Mesendoderm (in vitro differentiated cells): ENCODE measurements around the gene ABCG2.

Source experiments
- DNase-seq: peaks from one replicate; pipeline ENCODE4 v3.0.0; 2013
- H2AK5ac ChIP-seq: 2 replicates; pipeline ENCODE4 v1.6.1; 2013; ENCODE audit warnings: low read length, inconsistent platforms
- H2BK120ac ChIP-seq: 2 replicates; pipeline ENCODE4 v1.6.1; 2013; ENCODE audit warnings: low read depth, mild to moderate bottlenecking, low read length, moderate library complexity, mixed read lengths
- H2BK15ac ChIP-seq: replicated peaks from 2 replicates; pipeline ENCODE4 v1.6.1; 2013; ENCODE audit warnings: low read depth, mild to moderate bottlenecking, moderate library complexity
- H2BK5ac ChIP-seq: 2 replicates; pipeline ENCODE4 v1.6.1; 2013; ENCODE audit warnings: low read length, inconsistent platforms
- H3K18ac ChIP-seq: 2 replicates; pipeline ENCODE4 v1.6.1; 2013; ENCODE audit warnings: mild to moderate bottlenecking, low read length, mixed read lengths
- H3K23ac ChIP-seq: one replicate; pipeline ENCODE4 v1.6.1; 2013; ENCODE audit warnings: low read length
- H3K27ac ChIP-seq: 2 replicates; pipeline ENCODE4 v1.5.1; 2013; ENCODE audit warnings: low read depth, mild to moderate bottlenecking, inconsistent platforms, low read length, moderate library complexity
- H3K27me3 ChIP-seq: 2 replicates; pipeline ENCODE4 v1.6.1; 2013; ENCODE audit warnings: low read length, control low read depth, mild to moderate bottlenecking, inconsistent platforms; ENCODE audit not compliant: insufficient read depth, poor library complexity
- H3K36me3 ChIP-seq: 2 replicates; pipeline ENCODE4 v1.6.1; 2013; ENCODE audit warnings: low read length, inconsistent platforms; ENCODE audit not compliant: control insufficient read depth, insufficient read depth
- H3K4ac ChIP-seq: one replicate; pipeline ENCODE4 v1.6.1; 2013; ENCODE audit warnings: low read depth, mild to moderate bottlenecking, low read length, moderate library complexity
- H3K4me1 ChIP-seq: 2 replicates; pipeline ENCODE4 v1.6.1; 2013; ENCODE audit warnings: low read depth, low read length, inconsistent platforms; ENCODE audit not compliant: control insufficient read depth
- H3K4me2 ChIP-seq: 2 replicates; pipeline ENCODE4 v1.6.1; 2013; ENCODE audit warnings: low read length
- H3K4me3 ChIP-seq: 2 replicates; pipeline ENCODE4 v1.5.1; 2013; ENCODE audit warnings: mild to moderate bottlenecking, low read length
- H3K56ac ChIP-seq: one replicate; pipeline ENCODE4 v1.6.1; 2013; ENCODE audit warnings: low read length
- H3K79me1 ChIP-seq: 2 replicates; pipeline ENCODE4 v1.6.1; 2013; ENCODE audit warnings: low read length, inconsistent platforms
- H3K79me2 ChIP-seq: 2 replicates; pipeline ENCODE4 v1.6.1; 2013; ENCODE audit warnings: mild to moderate bottlenecking, low read length; ENCODE audit not compliant: control insufficient read depth, insufficient read depth
- H3K9ac ChIP-seq: 2 replicates; pipeline ENCODE4 v1.6.1; 2013; ENCODE audit warnings: low read length, inconsistent platforms
- H4K5ac ChIP-seq: one replicate; pipeline ENCODE4 v1.6.1; 2013; ENCODE audit warnings: low read length
- H4K8ac ChIP-seq: one replicate; pipeline ENCODE4 v1.6.1; 2013; ENCODE audit warnings: low read depth, mild to moderate bottlenecking, control low read depth, low read length, moderate library complexity
- WGBS: extraction: QIAGEN DNeasy Blood & Tissue Kit; methylation state at CpG from one replicate; pipeline ENCODE4 v1.1.7; 2013; ENCODE audit warnings: low lambda C conversion rate, missing lambda C conversion rate; ENCODE audit not compliant: insufficient coverage; ENCODE audit errors: extremely low coverage; 5-methylcytosine and 5-hydroxymethylcytosine counted together

The ABCG2 gene

GRCh38 chr4:88062843-88063242 lies 95.6 kb downstream of the ABCG2 start:
- Histone ChIP-seq H3K4me2 (no peak overlapping the region), H3K4ac (no peak overlapping the region), H2BK5ac (no peak overlapping the region), H4K5ac (no peak overlapping the region), H4K8ac (no peak overlapping the region), H3K27me3 (no peaks in the 10 kb centered on the region), H3K9ac (no peak overlapping the region), H3K36me3 (peaks cover 8% of the 10 kb centered on the region), H3K27ac (no peak overlapping the region), H3K23ac (no peak overlapping the region), H3K79me2 (no peaks in the 10 kb centered on the region), H3K79me1 (no peaks in the 10 kb centered on the region), H3K18ac (no peak overlapping the region), H3K56ac (no peak overlapping the region), H2BK120ac (no peak overlapping the region), H2AK5ac (no peak overlapping the region), H2BK15ac (no peak overlapping the region), H3K4me1 (no peaks in the 10 kb centered on the region), H3K4me3 (no peak overlapping the region)
- no peak for DNase-seq
- no CpG with 5 or more reads among the region's 1 CpG for WGBS

- no peak overlapping the region for H3K4me2 ChIP-seq
- peaks cover 5% of the 10 kb centered on the region for H3K36me3 ChIP-seq
Observed at GRCh38 chr4:88062311-88062710, 96.1 kb downstream of the ABCG2 start.

GRCh38 chr4:88060431-88060830 lies 98.0 kb downstream of the ABCG2 start:
- Histone ChIP-seq H2BK120ac (no peak overlapping the region), H3K23ac (no peak overlapping the region), H3K79me2 (no peaks in the 10 kb centered on the region), H3K4me1 (no peaks in the 10 kb centered on the region), H3K27ac (no peak overlapping the region), H3K4me2 (no peak overlapping the region), H3K4ac (no peak overlapping the region), H3K56ac (no peak overlapping the region), H2BK5ac (no peak overlapping the region), H3K27me3 (no peaks in the 10 kb centered on the region), H3K18ac (no peak overlapping the region), H4K5ac (no peak overlapping the region), H2BK15ac (no peak overlapping the region), H4K8ac (no peak overlapping the region), H2AK5ac (no peak overlapping the region), H3K36me3 (peaks cover 4% of the 10 kb centered on the region), H3K9ac (no peak overlapping the region), H3K79me1 (no peaks in the 10 kb centered on the region), H3K4me3 (no peak overlapping the region)
- no CpG with 5 or more reads among the region's 2 CpGs for WGBS
- no peak for DNase-seq

More at GRCh38 chr4:88062311-88062710, 96.1 kb downstream of the ABCG2 start:
- no peak overlapping the region for H4K5ac ChIP-seq
- H4K8ac ChIP-seq: no peak overlapping the region
- H3K27ac ChIP-seq: no peak overlapping the region
- H3K18ac ChIP-seq: no peak overlapping the region
- no peak for DNase-seq
- no peak overlapping the region for H3K9ac ChIP-seq
- H2BK15ac ChIP-seq: no peak overlapping the region
- H3K56ac ChIP-seq: no peak overlapping the region
- no CpG with 5 or more reads among the region's 1 CpG for WGBS
- H2BK120ac ChIP-seq: no peak overlapping the region
- no peak overlapping the region for H3K4me3 ChIP-seq
- no peak overlapping the region for H2BK5ac ChIP-seq
- H3K27me3 ChIP-seq: no peaks in the 10 kb centered on the region
- no peak overlapping the region for H3K4ac ChIP-seq
- H3K23ac ChIP-seq: no peak overlapping the region
- no peaks in the 10 kb centered on the region for H3K79me1 ChIP-seq
- no peak overlapping the region for H2AK5ac ChIP-seq
- H3K79me2 ChIP-seq: no peaks in the 10 kb centered on the region
- H3K4me1 ChIP-seq: no peaks in the 10 kb centered on the region

- H3K4ac ChIP-seq: no peak overlapping the region
- no peaks in the 10 kb centered on the region for H3K4me1 ChIP-seq
- H3K79me1 ChIP-seq: no peaks in the 10 kb centered on the region
- no peak overlapping the region for H3K18ac ChIP-seq
- H4K8ac ChIP-seq: no peak overlapping the region
- no peak overlapping the region for H3K23ac ChIP-seq
- H3K4me2 ChIP-seq: no peak overlapping the region
- H2BK15ac ChIP-seq: no peak overlapping the region
- H3K27ac ChIP-seq: no peak overlapping the region
- no CpG with 5 or more reads among the region's 2 CpGs for WGBS
- no peak overlapping the region for H2AK5ac ChIP-seq
- no peak overlapping the region for H2BK120ac ChIP-seq
- H2BK5ac ChIP-seq: no peak overlapping the region
- H3K27me3 ChIP-seq: no peaks in the 10 kb centered on the region
- H3K9ac ChIP-seq: no peak overlapping the region
- H3K4me3 ChIP-seq: no peak overlapping the region
- no peak for DNase-seq
- no peaks in the 10 kb centered on the region for H3K79me2 ChIP-seq
- H3K56ac ChIP-seq: no peak overlapping the region
- peaks cover 4% of the 10 kb centered on the region for H3K36me3 ChIP-seq
- no peak overlapping the region for H4K5ac ChIP-seq
Observed at GRCh38 chr4:88059766-88060165, 98.7 kb downstream of the ABCG2 start.

GRCh38 chr4:88058295-88058694 lies 100.1 kb downstream of the ABCG2 start:
- Histone ChIP-seq H3K4ac (no peak overlapping the region), H2BK120ac (no peak overlapping the region), H3K18ac (no peak overlapping the region), H3K4me2 (no peak overlapping the region), H3K79me2 (no peaks in the 10 kb centered on the region), H3K4me3 (no peak overlapping the region), H3K27me3 (no peaks in the 10 kb centered on the region), H4K8ac (no peak overlapping the region), H3K9ac (no peak overlapping the region), H3K23ac (no peak overlapping the region), H3K27ac (no peak overlapping the region), H2BK15ac (no peak overlapping the region), H4K5ac (no peak overlapping the region), H2BK5ac (no peak overlapping the region), H3K4me1 (no peaks in the 10 kb centered on the region), H3K79me1 (no peaks in the 10 kb centered on the region), H3K56ac (no peak overlapping the region), H3K36me3 (peaks cover 4% of the 10 kb centered on the region), H2AK5ac (no peak overlapping the region)
- no CpG with 5 or more reads among the region's 3 CpGs for WGBS
- no peak for DNase-seq

- DNase-seq: peak; percentile 79
- Histone ChIP-seq H2BK120ac (no peak overlapping the region), H3K79me2 (no peaks in the 10 kb centered on the region), H4K8ac (no peak overlapping the region), H2BK15ac (no peak overlapping the region), H4K5ac (no peak overlapping the region), H3K9ac (no peak overlapping the region), H3K56ac (no peak overlapping the region), H2AK5ac (no peak overlapping the region), H3K4me1 (no peaks in the 10 kb centered on the region), H3K27ac (no peak overlapping the region), H3K4ac (no peak overlapping the region), H3K4me2 (no peak overlapping the region), H2BK5ac (no peak overlapping the region), H3K27me3 (no peaks in the 10 kb centered on the region), H3K36me3 (peaks cover 8% of the 10 kb centered on the region), H3K4me3 (no peak overlapping the region), H3K18ac (no peak overlapping the region), H3K79me1 (no peaks in the 10 kb centered on the region), H3K23ac (no peak overlapping the region)
- WGBS: no CpG with 5 or more reads among the region's 3 CpGs
Observed at GRCh38 chr4:88054901-88055300, 103.5 kb downstream of the ABCG2 start.
